HG03460 (cell line): ENCODE results near the gene CEBPB.

ENCODE experiments used
- ATAC-seq: cut with Tn5 transposase; IDR thresholded peaks from one replicate; pipeline ENCODE4 v1.9.1; 2021; ENCODE audit not compliant: unreplicated experiment

CEBPB gene

DNA sequence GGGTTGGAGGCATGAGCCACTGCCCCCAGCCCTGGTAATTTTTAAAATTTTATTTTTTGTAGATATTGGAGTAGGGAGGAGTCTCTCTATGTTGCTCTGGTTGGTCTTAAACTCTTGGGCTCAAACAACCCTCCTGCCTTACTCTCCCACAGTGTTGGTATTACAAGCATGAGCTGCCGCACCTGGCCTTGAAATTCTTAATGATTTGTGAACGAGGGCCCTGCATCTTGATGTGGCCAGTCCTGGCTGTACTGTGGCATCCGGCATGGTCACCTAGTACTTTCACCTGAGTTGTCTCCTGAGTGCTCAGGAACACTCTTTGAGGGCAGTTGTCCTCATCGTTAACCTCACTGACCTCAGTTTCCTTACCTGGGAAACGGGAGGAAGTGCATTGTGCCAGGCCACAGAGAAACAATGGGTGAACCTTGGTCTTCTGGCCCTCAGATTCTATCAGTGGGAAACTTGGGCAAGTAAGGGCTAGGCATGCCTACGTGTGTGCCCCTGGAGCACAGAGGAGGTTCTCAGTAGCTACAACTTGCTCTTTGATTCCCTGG, 19.5 kb downstream of the CEBPB start:
- no peak for ATAC-seq

DNA sequence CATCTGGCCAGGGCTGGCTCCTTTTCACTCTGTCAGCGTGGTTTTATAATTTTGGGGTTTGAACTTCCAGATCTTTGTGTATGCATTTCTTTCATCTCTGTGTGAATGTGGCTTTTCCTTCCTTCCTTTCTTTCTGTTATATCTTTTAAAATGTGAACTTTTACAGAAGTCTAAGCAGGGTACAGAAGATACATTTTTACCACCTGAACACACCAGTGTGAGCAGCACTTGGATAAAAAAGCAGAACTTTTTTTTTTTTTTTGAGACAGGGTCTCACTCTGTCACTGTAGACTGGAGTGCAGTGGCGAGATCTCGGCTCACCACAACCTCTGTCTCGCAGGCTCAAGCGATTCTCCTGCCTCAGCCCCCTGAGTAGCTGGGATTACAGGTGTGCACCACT, 20.5 kb downstream of the CEBPB start:
- ATAC-seq: no peak

DNA sequence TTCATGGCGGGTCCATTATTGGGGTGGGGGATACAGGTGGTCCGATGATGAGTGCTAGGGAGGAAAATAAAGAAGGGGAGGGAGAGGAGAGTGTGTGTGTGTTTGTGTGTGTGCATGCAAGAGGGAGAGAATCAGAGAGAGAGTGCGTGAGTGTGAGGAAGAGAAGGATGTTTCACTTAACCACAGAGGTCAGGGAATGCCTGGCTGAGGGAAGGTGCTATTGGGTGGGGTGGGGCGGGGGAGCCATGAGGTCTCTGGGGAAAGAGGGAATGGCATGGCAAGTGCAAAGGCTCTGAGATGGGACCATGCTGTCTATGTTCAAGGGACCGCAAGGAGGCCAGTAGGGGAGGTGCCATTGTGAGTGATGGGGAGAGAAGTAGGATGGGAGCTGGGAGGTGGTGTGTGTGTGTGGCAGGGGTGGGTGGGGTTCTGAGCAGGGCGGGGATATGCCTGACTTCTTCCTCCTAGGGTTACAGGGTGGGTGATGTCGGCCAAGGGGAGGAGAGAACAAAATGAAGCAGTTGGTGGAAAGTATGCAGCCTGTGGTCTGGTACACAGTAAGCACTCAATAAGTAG, 23.0 kb downstream of the CEBPB start:
- no peak for ATAC-seq

DNA sequence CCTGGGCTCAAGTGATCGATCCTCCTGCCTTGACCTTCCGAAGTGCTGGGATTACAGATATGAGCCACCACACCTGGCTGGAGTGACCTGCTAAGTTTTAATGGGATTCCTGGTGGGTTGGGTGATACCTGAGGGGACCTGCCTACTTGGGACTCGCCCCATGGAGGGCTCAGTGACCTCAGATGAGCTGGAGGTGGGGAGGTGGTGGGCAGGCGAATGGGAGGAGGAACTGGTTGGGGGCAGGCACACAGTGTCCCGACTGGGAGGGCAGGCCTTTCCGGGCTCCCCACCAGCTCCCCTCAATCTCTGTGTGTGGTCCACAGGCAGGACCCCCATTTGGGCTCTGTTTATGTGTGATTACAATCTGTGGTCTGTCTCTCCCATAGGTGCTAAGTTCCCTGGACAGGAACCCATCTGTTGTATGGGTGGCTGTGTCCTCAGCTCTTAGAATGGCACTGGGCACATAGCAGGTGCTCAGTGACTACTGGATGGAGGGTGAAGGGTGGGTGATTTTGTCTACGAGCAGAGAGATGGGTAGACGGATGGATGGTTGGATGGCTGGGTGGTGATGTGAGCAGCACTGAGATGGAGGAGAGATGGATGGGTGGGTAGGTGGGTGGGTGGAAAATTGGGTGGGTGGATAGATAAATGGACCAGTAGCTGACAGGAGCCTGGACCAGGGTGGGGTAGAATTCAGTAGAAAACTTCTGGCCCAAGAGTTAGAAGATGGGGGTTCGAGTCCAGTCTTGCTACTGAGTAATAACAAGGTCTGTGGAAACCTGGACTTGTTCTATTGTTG, 23.8 kb downstream of the CEBPB start:
- ATAC-seq: no peak

DNA sequence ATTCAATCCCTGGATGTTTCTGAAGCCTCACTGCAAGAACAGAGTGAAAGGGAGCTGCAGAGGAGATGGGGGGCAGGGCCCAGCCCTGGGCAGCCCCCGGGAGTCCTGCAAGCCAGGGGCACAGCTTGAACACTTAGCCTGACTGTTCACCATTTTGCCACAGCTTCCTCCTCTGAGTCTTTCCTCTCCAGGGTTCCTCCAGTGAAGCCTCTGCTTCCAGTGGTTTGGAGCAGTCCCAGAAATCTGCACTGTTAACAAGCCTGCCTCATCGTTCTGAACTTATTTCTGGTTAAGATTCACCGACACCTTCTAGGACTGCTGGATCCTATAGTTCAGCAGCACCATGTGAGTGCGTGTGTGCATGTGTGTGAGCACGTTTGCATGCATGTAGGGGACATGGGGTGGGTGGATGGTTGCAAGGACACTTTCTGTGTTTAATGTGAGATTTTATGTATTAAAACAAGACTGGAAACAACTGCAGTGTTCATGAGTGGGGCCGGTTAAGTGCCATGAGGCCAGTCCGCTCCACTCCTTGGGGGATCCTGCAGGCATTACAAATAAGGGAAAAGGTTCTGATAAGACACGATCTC, 24.6 kb downstream of the CEBPB start:
- ATAC-seq: no peak

DNA sequence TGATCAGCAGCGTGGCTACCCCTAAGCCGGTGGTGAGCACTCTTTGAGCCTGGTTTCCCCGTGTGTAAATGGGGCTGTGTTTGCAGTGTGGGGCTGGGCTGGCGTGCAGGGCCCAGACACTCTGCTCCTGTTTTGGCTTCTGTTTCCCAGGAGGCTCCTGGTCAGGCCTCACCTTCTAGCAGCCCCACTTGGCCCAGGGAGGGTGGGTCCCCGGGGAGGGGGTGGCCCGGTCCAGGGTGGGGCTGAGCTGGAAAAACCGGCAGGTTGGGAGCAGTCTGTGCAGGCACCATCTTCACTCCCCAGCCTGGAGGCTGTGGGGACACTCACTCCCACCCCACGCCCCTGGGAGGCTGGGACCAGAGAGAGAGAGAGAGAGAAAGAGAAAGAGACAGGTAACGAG, 25.3 kb downstream of the CEBPB start:
- ATAC-seq: no peak

DNA sequence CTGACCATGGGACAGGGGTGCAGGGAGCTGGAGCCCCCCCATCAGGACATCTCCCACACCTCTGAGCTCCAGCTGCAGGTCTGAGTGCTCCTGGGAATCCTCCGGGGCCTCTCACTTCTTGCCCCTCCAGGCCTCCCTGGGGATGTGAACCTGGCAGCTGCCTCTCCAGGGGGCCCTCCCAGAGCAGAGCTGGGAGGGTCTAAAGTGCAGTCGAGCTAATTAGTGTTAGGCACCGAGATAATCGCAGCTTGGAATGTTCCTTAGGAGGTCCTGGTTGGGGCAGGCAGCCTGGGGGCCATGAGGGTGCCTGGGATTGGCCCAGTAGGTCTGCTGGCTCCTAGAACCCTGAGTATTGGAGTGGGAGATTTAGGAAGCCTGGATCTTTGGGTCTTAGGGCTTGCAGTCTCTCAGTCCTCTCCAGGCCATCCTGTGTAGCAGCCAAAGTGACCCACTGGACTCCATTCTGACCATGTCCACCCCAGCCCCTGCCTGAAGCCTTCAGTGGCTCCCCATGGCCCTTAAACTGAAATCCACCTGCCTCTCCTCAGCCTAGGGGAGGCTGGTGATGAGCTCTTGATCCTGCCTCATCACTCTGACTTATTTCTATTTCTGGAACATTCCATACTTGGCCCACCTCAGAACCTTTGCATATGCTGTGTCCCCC, 26.0 kb downstream of the CEBPB start:
- no peak for ATAC-seq

DNA sequence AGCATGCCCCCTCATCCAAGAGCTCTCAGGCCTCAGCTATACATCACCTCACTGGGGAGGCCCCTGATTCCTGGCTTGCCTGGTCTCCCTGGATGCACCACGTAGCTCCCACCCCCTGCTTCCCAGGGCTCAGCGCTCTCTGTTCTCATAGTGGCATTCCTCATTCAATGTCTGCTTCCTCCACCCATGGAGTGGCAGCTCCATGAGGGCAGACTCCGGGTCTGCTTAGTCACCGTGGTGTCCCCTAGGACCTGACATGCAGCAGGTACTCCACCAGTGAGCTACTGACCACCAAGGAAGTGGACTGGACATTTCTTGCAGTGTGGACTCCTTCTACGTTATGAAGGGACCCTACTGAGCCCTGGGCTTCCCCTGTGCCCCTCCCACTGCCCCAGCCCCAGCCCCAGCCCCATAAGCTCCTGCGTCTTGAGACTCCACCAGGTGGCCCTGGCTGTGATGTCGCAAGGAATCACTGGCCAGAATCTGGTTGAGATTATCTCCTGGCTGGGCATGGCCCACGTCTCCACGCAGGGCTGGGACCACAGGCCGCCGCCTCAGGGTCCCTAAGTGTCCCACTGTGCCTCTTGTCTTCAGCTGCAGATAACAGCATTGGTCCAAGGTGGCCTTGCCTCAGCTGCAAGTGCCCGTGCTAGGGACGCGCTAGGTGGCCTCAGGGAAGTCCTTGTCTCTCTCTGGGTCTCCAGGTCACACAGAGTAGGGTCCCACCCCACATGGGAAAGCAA, 26.7 kb downstream of the CEBPB start:
- no peak for ATAC-seq

DNA sequence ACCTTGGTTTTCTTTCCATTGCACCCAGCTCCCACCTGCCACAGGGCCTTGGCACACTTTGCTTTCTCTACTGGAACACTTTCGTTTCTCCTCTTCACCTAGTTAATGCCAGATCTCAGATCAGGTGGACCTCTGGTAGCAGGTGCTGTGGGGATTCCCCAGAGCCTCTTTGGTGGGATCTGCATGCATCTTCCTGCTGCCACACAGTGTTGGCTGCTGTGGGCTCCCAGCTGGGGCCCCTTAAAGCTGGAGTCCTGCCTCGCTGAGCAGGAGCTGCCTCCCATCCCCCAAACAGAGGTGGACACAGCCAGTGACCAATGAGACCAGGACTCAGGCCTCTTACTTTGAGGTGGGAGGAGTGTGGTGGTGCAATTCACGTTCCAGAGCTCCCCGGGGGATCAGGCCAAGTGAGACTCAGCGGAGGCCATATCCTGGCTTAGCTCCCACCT, 28.4 kb downstream of the CEBPB start:
- ATAC-seq: no peak

DNA sequence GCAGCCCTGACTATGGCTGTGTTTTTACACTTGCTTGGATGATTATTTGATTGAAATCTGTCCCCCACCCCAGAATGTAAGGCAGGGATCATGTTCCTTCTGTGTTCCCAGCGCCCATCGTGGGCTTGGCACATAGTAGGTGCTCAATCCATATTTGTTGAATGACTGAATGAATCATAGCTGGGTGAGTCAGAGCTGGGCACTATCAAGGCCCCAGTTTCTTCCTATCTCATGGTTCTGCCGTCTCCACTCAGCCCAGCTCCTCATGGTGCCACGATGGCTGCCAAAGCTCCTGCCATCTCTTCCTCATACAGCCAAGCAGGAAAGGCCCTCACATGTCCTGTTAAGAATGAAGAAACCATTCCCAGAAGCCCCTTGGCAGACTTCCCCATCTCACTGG, 29.0 kb downstream of the CEBPB start:
- no peak for ATAC-seq

DNA sequence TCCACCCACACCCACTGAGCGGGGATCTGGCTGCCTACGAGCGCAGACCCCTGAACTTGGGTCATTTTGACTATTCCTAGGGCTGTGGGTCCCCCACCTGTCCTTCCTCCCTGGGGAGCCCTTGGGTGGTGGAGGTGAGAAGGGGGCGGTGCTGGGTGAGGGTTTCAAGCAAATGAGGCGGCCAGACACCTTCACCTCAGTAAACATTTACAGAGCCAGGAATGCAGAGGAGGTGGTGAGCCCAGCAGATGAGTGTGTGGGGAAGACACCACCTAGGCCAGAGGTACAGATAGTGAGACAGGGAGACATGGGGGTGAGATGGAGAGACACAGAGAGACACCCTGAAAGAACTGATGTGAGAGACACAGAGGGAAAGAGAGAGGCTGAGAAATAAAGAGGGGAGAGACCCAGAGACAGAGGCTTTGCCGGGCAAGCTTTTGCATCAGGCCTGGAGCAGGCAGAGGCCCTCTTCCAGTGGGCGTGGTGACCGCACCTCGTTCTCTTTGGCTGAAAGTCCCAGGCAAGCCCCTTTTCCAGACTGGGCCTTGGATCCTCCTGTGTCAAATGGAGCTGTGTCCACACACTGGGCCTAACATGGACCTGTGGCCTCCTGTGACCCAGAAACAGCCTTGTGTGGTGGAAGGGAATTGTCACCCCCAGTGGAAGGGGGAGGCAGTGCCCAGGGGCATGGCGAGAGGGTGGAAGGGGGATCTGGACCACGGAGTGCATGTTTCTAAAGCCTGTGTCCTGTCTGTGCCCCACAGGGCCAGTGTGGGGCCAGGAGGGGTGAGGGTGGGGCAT, 29.7 kb downstream of the CEBPB start:
- no peak for ATAC-seq

DNA sequence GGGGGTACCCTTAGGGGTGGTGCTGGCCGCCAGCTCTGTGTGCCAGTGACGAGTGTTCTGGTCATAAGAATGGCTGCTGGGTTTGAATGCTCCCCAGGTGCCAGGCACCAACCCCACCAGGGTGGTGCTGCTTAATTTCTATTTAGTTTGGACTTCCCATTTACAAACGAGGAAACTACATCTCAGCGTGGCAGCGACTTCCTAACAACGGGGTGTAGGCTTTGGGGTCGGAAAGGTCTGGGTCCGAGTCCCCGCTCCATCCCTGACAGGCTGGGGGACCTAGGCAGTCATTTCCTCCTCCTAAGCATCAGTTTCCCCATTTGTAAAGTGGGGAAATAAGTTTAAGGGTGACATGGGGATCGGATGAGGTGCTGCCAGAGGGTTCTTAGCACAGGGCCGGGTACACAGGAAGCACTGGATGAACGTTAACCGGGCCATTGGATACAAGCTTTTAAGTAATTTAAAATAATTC, 30.3 kb downstream of the CEBPB start:
- ATAC-seq: no peak

DNA sequence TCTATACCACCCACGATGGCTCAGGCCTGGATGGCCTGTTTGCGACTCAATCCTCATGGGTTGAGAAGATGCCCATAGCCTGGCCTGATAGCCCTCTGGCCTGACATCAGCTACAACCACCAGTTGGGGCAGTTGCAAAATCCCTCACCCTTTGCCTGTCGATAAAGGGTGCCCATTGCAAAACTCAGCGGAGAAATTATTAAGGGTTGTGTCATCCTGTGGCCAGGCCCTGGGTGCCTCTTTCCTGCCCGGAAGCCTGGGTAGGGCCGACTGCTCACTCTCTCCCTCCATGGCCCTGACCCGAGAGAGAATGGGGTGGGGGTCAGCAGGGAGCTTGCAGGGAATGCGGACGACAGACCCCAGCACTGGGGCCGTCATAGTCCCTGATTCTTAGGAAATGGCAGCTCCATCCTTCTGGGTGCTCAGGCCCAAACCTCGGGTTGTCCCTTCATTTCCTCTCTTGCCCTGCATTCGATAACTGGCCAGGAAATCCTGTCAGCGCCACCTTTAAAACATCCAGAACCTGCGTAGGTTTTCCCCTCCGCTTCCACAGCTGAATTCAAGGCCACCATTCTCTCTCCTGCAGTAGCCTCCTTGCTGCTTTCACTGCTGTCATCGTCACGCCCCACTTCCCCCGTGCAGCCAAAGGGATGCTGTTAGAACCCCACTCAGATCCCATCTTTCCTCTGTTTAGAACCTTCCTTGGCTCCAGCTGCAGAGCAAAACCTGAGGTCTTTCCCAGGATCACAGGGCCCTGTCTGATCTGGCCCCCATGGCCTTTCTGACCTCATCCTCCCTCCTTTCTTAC, 31.1 kb downstream of the CEBPB start:
- no peak for ATAC-seq

DNA sequence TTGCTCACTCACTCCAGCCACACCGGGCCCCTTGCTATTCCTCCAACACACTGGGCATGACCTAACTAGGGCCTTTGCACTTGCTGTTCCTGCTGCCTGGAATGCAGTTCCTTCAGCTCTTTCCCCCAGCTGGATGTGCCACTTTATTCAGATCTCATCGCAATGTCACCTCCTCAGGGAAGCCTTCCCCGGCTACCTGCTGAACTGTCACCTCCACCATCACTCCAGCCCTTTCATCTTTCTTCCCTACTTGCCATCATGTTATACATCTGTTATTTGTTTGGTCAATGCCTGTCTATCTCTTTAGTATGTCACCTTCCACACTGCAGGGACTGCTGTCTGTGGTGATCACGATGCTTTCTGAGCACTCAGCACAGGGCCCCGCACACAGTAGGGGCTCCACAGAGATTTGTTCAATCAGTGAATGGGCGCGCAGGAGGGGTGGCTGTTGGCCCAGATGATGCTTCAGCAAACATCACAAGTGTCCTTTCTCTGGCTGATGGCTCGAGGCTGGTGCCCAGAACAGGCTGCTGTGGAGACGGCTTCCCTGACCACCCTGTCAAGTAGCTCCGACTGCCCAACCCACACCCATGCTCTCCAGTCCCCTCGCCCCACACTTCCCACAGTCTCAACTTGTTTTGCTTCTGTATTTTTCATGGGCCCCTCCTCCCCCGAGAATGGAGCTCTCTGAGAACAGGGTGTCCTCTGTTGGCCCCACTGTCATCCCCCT, 31.8 kb downstream of the CEBPB start:
- ATAC-seq: no peak

DNA sequence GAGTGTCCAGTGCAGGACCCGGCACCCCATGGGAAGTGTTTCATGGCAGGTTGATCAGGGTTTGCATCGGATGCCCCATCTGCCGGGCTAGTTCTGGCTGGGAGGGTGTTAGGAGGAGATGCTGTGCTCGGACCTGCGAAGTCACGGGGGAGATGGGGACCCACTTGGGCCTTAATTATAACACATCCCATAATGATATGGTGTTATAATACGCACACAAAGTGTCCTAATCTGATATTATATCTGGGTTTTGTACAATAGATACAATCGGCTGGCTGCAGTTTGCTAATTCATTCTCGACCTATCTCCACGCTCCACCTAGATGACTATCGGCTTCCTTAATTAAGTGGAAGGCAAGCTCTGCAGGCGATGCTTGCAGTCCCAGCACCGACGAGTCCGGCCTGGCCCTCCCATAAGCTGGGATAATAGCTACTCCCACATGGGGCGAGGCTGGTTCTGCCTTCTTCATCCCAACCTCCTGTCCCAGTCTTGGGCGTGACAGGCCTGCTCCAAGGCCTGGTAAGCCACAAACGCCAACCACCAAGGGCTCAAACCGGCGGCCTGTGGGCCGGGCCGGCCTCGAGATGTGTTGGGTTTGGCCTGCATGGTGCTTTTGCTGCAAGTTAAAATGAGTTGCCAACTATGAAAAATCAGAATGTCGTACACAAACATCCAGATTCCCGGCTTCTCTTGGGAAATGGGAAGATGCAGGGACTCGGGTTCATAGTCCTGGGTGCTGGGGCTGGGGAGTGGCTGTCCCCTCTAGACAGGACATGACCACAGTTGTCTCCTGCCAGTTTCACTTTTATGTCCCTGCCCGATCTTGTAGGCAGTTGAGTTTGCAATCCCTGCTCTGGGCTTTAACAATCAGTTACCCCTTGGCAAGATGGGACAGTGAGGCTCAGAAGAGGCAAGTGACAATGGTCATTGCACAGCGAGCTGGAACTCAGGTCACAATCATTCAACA, 32.7 kb downstream of the CEBPB start:
- no peak for ATAC-seq

DNA sequence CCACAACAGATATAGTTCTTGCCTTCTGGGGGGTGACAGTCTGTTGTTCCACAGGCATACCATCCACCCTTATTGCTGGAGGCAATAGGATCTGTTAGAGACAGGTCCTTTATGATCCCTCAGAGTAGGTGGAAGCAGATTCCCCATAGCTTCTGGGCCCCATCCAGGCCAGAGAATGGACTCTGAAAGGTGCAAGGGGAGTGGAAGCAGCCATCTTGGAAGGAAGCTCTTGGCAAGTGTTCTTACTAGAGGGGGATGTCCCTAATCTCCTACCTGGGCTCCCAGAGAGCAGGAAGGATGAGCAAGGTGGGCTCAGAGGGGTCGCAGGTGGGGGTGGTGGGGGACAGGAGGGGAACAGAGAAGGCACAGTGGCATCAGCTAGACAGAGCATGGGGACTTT, 33.4 kb downstream of the CEBPB start:
- no peak for ATAC-seq

DNA sequence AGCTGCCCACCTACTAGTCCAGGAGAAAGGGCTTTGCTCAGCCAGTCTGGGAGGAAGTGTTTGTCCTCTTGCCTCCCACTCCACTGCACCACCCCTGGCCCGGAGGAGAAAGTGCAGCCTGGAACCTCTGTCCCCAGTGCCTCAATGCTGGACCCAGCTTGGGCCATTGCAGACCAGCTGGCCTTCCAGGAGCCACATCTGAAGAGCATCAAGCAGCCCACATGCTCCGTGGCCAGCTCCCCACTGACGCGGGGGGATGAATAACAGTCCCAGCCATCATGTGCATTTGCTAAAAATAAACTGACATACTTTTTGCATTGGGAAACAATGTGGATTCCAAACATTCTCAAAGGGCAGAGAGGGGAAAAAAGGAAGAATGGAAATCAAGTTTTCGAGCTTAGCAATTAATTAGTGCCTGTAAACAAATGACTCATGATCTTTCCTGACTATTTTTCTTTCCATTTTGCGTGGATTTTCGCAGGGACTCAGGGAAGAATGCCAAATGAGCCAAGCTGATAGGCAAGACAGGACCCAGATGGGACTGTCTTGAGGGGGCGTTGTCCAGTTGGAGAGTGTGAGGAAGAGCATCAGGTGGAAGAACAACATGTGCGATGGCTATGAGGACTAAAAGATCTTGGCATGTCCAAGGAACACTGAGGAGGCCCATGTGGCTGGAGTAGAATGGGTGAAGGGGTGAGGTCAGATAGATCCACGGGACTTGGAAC, 34.1 kb downstream of the CEBPB start:
- no peak for ATAC-seq
